ENCODE results near the gene NOXO1. TPM values are rescaled to one million over a fixed set of nuclear protein-coding genes. Genes with fewer than 3 reads are reported as not detected.

The NOXO1 gene
- total RNA-seq, 2 donors from 2014 or later = not detected

- ATAC-seq (no peak), DNase-seq (no peak)
- intact Hi-C loops (cut with DNase I) = no loop called here
Measured at GRCh38 chr16:1932050-1933028, 48.9 kb downstream of the NOXO1 start.

- DNase-seq (no peak), ATAC-seq (no peak)
- intact Hi-C loops (cut with DNase I) = loop anchor here in 1 of 2 donors (2.0 kb wide), 1 partner anchor 66 kb away; no protein-coding TSS in a partner anchor
Measured at GRCh38 chr16:1930338-1930720, 50.9 kb downstream of the NOXO1 start.

- ATAC-seq (peak; percentile 95 to 97), DNase-seq (peak; percentile 92)
- intact Hi-C loops (cut with DNase I) = loop anchor here in 1 of 2 donors (2.0 kb wide), 1 partner anchor 65 kb away; no protein-coding TSS in a partner anchor
Measured at GRCh38 chr16:1929578-1930337, 51.5 kb downstream of the NOXO1 start.

- DNase-seq (no peak), ATAC-seq (peak; percentile 67 to 76)
- intact Hi-C loops (cut with DNase I) = no loop called here
Measured at GRCh38 chr16:1929105-1929504, 52.2 kb downstream of the NOXO1 start.

Other genes starting within 250 kb of the NOXO1 start
- gene NME3, start 209.9 kb downstream of the NOXO1 start, total RNA-seq = 10 to 100 TPM; 35.7 to 43.4 TPM
- gene EME2, start 208.7 kb downstream of the NOXO1 start, total RNA-seq = 10 to 100 TPM in 1 of 2 donors, 1 to 10 TPM in 1; 6.9 to 11.9 TPM
- 10 to 100 TPM; 57.0 to 69.2 TPM for gene MRPS34, start 208.3 kb downstream of the NOXO1 start, total RNA-seq
- 10 to 100 TPM; 25.9 to 27.7 TPM for gene SPSB3, start 198.9 kb downstream of the NOXO1 start, total RNA-seq
- 10 to 100 TPM; 32.5 to 33.6 TPM for gene NUBP2, start 198.5 kb downstream of the NOXO1 start, total RNA-seq
- not detected for gene IGFALS, start 187.8 kb downstream of the NOXO1 start, total RNA-seq
- 100 to 1,000 TPM; 113 to 123 TPM for gene HAGH, start 154.6 kb downstream of the NOXO1 start, total RNA-seq
- 10 to 100 TPM; 21.1 to 21.2 TPM for gene FAHD1, start 154.3 kb downstream of the NOXO1 start, total RNA-seq
- under 1 TPM; 0.18 to 0.21 TPM for gene MEIOB, start 109.3 kb downstream of the NOXO1 start, total RNA-seq
- gene HS3ST6, start 63.1 kb downstream of the NOXO1 start, total RNA-seq = not detected
- gene MSRB1, start 38.3 kb downstream of the NOXO1 start, total RNA-seq = 10 to 100 TPM; 23.6 to 30.8 TPM
- 10 to 100 TPM; 33.4 to 78.2 TPM for gene RPL3L, start 26.8 kb downstream of the NOXO1 start, total RNA-seq
- gene NDUFB10, start 21.9 kb downstream of the NOXO1 start, total RNA-seq = 100 to 1,000 TPM; 411 to 435 TPM
- gene RPS2, start 16.6 kb downstream of the NOXO1 start, total RNA-seq = 1,000 to 10,000 TPM; 1,152 to 1,209 TPM
- gene RNF151, start 14.6 kb downstream of the NOXO1 start, total RNA-seq = not detected
- gene TBL3, start 9.4 kb downstream of the NOXO1 start, total RNA-seq = 10 to 100 TPM; 19.4 to 21.5 TPM
- 10 to 100 TPM; 18.1 to 20.6 TPM for gene GFER, start 2.7 kb upstream of the NOXO1 start, total RNA-seq
- 1 to 10 TPM in 1 of 2 donors, under 1 TPM in 1; 0.74 to 1.9 TPM for gene SYNGR3, start 8.5 kb upstream of the NOXO1 start, total RNA-seq
- gene ZNF598, start 28.4 kb upstream of the NOXO1 start, total RNA-seq = 10 to 100 TPM; 14.7 to 22.9 TPM
- under 1 TPM in 1 of 2 donors, not detected in 1; 0.84 TPM for gene NPW, start 38.3 kb upstream of the NOXO1 start, total RNA-seq
- gene NHERF2, start 45.4 kb upstream of the NOXO1 start, total RNA-seq = 100 to 1,000 TPM; 164 to 242 TPM
- 10 to 100 TPM in 1 of 2 donors, 1 to 10 TPM in 1; 5.7 to 16.6 TPM for gene NTHL1, start 66.4 kb upstream of the NOXO1 start, total RNA-seq
- 10 to 100 TPM; 54.3 to 73.4 TPM for gene TSC2, start 66.5 kb upstream of the NOXO1 start, total RNA-seq
- 100 to 1,000 TPM in 1 of 2 donors, 10 to 100 TPM in 1; 82.2 to 104 TPM for gene PKD1, start 154.4 kb upstream of the NOXO1 start, total RNA-seq
- under 1 TPM; 0.81 to 0.88 TPM for gene RAB26, start 167.2 kb upstream of the NOXO1 start, total RNA-seq
- 10 to 100 TPM; 31.1 to 34.9 TPM for gene TRAF7, start 174.3 kb upstream of the NOXO1 start, total RNA-seq
- gene CASKIN1, start 215.1 kb upstream of the NOXO1 start, total RNA-seq = 1 to 10 TPM; 5.9 to 6.1 TPM
- gene MLST8, start 224.0 kb upstream of the NOXO1 start, total RNA-seq = 10 to 100 TPM; 24.9 to 26.9 TPM
- 1 to 10 TPM; 5.7 to 5.9 TPM for gene BRICD5, start 229.4 kb upstream of the NOXO1 start, total RNA-seq
- 10 to 100 TPM; 21.1 to 24.6 TPM for gene PGP, start 233.4 kb upstream of the NOXO1 start, total RNA-seq
- 10 to 100 TPM; 11.9 to 15.0 TPM for gene E4F1, start 242.1 kb upstream of the NOXO1 start, total RNA-seq